HG03342 (cell line): ENCODE measurements around the gene EYA2.
A peak's percentile ranks its signal among the peaks of the same experiment; 100 is the strongest.

Source experiments
- ATAC-seq: cut with Tn5 transposase; IDR thresholded peaks from one replicate; pipeline ENCODE4 v1.9.1; 2021; ENCODE audit warnings: mild to moderate bottlenecking, moderate library complexity; ENCODE audit not compliant: unreplicated experiment

The EYA2 gene

GRCh38 chr20:46975976-46976375, 81.3 kb downstream of the EYA2 start:
- no peak for ATAC-seq

GRCh38 chr20:46977204-46977603, 82.6 kb downstream of the EYA2 start:
- no peak for ATAC-seq

DNA sequence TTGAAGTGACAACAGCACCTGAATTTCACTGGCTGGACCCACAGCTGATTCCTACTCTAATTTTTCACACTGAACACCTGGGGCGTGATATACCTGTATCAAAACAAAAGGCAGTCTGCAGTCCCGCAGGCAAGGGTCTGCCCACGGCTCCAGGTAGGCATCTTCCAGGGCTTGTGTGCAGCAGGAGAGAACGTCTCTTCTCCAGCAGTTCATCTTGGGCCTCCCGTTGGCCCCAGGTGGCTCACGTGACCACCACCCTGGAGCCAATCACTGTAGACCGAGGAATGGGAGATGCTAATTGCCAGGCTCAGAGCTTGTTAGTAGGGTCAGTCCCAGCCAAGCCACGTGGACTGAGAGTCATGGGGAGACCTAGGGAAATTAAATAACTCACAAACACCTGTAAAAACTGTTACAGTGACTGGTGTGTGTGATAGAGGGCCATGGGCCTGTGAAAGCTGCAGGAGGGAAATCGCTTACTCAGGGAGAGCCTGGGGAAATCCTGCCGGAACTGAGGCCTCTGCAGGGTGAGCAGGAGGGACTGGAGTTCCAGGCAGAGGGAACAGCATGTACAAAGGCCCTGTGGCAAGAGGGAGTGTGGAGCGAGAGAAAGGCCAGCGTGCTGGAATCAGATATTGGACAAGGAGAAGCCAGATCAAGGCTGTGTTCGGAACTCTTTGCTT, 83.4 kb downstream of the EYA2 start:
- ATAC-seq = no peak

DNA sequence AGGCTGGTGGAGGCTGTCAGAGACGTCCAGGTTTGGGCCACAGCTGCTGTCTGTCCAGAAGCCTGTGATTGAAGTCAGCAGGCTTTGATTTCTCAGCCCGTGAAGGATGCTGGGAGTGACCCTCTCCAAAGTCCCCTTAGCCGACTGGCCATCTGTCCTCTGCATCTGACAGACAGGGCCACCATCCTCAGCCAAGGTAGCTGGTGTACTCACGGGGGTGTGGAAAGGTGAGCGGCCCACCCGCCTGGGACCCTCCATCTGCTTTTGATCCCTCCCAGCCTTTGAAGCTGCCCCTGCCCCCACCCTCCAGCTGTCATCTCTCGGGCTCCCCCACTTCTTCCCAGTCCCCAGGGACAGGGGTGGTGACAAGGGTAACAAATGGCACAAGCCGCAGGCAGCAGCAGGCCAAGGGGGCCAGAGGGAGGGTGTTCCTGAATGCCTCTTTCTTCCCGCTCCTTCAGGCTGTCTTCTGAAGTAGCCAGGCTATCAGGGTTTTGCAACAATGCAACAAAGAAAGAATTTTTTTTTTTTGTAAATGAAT, 84.4 kb downstream of the EYA2 start:
- no peak for ATAC-seq

DNA sequence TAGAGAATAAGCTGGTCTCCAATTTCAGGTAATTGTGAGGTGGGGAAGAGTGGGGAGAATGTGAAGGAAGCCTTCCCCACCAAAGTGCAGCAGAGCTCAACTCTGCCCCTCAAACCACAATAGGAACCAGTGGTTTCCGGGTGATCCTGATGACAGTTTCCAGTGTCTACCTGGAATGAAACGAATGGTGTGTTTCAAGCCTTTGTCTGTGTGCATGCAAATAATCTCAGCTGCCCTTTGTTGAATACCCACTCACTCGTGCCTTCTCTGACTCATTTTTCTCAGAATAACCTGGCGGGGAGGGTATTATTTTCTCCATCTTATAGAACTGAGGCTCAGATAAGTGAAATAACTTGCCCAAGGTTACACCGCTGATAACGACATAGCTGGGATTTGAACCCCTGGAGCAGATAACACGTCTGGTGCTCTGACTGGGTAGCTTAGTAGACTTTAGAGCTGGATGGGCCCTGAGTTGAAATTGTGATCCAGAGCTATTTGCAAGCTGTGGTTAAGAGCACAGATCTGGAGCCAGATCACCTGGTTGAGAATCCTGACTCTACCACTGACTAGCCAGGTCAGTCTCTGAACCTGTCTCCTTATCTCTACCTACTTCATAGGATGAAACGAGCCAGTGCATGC, 85.1 kb downstream of the EYA2 start:
- no peak for ATAC-seq

- ATAC-seq = no peak
These were observed 86.5 kb downstream of the EYA2 start for GRCh38 chr20:46981184-46981583.

DNA sequence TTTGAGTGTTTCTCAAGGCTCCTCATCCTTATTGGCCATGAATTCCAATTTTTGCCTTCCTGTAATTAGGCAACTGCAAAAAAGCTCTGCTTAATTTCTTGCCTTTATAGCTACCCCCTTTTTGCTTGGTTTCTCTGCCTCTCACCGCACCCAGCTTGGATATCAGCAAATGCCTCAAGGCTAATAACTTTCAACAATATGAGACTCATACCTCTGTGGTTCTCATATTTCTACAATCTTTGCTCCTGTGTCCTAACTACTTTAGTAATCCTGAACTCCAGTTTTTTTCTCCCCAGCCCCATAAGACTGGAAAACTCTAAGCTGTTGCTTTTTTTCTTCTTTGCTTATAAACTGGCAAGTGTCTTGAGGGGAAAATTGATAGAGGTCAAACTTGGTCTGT, 88.8 kb downstream of the EYA2 start:
- no peak for ATAC-seq

DNA sequence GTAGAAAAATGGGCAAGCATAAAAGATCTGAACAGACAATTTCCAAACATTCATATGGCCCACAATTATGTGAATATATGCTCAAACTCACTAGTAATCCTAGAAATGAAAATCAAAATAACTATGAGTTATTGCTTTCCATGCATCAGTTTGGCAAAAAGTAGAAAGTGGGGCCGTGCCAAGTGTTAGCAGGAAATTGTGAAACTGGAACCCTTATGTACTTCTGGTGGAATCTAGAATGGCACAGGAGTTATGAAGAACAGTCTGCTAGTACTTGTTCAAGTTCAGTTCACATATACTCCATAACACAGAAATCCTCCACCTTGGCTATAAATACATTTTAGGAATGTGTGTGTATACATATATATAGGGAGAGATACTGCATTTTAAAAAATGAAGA, 89.8 kb downstream of the EYA2 start:
- ATAC-seq = no peak

GRCh38 chr20:46985250-46985649, 90.6 kb downstream of the EYA2 start:
- ATAC-seq = no peak

GRCh38 chr20:46985671-46986070, 91.0 kb downstream of the EYA2 start:
- no peak for ATAC-seq

GRCh38 chr20:46987001-46987400, 92.4 kb downstream of the EYA2 start:
- no peak for ATAC-seq

DNA sequence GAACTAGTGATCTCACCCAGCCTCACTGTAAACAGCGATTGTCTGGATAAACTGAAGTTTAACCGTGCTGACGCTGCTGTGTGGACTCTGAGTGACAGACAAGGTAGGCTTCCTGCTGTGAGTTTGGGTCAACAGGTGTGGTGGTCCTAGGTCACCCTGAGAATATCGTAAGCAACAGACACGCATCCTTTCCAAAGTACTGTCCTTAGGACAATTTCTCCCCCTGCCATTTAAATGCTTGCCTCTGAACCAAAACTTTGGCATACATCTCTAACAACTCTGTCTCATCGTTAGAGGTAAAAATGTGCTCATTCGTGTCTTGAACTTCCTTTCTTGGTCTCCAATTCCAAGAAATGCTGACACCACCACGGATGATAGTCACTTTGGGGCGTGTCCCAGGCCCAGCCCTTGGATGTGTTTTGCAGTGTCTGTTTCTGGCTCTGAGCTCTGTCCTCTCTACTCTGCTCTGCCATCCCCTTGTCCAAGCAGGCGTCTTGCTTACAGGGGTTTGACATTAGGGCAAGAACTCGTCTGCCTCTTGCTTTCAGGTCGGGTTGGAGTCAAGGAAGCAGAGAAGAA, 95.5 kb downstream of the EYA2 start:
- no peak for ATAC-seq

DNA sequence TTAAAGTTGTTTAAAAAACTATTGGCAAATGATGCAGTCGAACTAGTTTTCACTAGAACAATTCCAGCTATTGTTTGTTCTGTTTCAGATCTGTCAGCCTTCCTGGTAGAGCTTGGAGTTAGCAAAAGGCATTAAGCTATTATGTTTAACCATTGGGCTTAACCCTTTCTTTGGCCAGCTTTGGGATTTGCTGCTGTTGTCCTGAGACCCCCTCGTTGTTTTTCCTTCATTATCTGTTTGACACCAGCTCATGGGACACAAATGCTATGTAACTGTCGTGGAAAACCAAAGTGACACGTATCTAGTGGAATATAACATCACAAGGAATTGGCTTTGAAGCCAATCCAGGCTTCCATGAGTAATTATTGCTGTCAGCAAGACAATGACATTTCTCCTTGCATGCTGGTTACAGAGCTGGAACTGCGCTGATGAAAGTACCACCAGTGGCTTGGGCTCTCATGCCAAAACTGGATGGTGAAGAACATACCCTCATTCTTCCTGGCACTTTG, 96.0 kb downstream of the EYA2 start:
- no peak for ATAC-seq

DNA sequence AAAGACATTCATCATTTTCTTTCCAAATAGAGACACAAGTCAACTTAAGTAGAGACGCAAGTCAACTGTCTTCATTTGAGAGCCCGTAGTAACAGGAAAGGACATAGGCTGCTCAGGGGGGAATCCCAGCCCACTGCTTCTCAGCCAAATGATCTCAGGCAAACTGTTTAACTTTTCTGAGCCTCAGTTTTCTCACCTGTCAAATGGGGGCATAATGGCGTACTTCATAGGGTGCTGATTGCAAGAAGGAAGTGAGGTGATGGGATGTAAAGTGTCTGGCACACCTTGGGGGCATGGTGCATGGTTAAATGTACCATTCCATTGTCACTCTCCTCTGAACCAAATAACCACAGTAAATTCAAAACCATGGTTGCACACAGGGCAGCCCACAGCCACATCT, 96.5 kb downstream of the EYA2 start:
- ATAC-seq = no peak

DNA sequence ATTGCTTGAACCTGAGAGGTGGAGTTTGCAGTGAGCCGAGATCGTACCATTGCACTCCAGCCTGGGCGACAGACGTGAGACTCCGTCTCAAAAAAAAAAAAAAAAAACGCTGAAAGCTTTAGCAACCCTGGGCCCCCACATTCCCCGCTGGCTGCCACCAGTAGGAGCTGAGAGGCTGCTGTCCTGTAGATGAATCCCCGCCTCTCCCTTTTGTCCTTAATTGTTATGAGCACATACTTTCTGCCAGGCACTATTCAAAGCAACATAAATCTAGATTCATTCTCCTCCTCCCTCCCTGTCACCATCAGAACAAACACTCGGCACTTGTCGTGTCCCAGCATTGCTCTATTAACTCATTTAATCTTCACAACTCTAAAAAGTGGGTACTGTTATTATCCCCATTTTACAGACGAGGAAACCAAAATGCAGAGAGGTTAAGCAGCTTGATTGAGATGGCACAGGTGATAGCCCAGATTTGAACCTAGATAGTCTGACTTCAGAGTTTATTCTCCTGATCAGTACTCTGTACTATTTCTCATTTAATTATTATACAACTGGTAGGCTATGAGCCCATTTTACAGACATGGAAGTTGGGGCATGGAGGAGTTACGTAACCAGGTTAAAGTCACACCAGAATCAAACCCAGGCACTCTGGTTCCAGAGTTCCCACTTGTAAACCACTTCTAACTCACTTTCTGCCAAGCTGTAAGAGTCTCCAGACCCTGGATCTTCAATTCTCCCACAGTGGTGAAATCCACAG, 97.4 kb downstream of the EYA2 start:
- ATAC-seq = no peak

DNA sequence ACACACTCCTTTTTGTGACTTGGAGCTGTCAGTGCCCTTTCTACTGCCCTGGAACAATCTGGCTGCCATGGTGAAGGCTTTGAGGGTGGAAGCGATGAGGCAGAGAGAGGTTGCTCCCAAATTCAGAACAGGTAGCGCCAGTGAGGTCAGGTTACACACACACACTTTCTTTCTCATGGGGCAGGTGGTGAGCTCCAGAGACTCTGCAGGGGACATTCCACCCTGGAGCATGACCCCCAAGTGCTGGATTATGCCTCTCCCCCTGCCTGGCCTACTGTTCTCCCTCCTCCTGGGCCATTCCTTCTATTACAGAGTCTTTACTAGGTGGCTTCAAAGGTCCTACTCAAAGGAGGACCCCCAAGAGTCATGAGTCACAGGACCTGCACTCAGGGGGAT, 98.0 kb downstream of the EYA2 start:
- ATAC-seq = no peak

DNA sequence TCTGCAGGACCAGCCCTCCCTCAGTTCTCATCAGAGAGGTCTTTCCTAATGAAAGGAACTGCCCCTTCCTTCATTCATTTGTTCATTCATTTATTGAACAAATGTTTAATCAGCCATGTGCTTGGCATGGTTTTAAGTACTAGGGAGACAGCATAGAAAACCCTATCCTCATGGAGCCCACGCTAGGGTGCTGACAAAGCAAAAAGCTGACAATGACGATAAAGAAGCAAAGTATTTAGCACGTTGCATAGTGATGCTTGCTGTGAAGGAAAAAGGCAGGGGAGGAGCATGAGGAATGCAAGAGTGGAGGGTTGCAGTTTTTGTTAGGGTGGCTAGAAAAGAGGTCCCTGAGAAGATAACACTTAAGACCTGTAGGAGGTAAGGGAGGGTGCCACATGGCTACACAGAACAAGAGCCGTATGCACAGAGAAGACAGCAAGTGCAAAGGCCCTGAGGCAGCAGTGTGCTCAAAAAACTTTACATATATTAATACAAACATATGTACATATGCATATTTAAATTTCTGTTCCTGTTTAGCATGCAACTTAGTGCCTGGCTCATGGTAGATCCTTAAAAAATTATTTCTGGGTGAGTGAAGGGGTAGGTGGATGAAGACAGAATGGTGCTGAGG, 98.9 kb downstream of the EYA2 start:
- no peak for ATAC-seq

DNA sequence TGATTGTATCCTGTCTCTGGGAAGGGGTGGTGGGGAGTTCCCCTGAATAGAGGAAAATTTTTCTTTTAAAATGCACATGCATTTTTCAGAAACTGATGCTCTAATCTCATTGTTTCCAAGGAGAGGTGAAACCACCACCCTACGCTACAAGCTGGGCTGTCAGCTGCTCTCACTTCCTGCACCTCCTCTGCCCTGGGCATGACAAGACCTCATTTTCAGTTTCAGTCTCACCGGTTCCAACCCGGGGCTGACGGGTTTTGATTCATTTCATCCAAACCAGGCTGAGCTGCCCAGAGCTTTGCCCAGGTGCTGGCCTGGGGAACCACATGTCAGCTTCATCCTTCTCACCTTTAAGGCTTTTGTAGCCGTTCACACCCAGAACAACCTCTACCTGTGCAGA, 99.7 kb downstream of the EYA2 start:
- ATAC-seq = peak; percentile 82

- no peak for ATAC-seq
These were observed 101.0 kb downstream of the EYA2 start for GRCh38 chr20:46995561-46996142.

- ATAC-seq = no peak
These were observed 102.5 kb downstream of the EYA2 start for GRCh38 chr20:46997187-46997586.
